Activated CD4-positive, alpha-beta T cell treated with anti-CD3 and anti-CD28 coated beads, Interleukin-2, amount 10 ng/mL, durations not matched to agents 7 days and 5 days (primary cell): ENCODE results near the gene ADCY5. TPM values are rescaled to one million over a fixed set of nuclear protein-coding genes. Genes with fewer than 3 reads are reported as not detected.
"Not testable (repeated sequence)": the region's sequence is repeated elsewhere in the genome, so short reads cannot be mapped to it uniquely, and the experiment has no call there.

Experiments
- CTCF ChIA-PET: fragments of 350-600 bp; sonication (Branson Sonifier 250); formaldehyde crosslinking; loops from one replicate; lab custom pipeline; 2021; ENCODE audit warnings: antibody characterized with exemption; lab: Charles Lee
- POLR2A ChIA-PET: fragments of 350-600 bp; sonication (Branson Sonifier 250); formaldehyde crosslinking; loops from one replicate; lab custom pipeline; 2021; ENCODE audit warnings: antibody characterized with exemption; lab: Charles Lee
- DNase-seq: peaks from one replicate; pipeline ENCODE4 v3.0.0-alpha.2; 2020
- H3K27ac Mint-ChIP-seq: one replicate; pipeline ENCODE4 v1.8.0; 2021; ENCODE audit warnings: mild to moderate bottlenecking, moderate library complexity, mixed read lengths
- H3K27me3 Mint-ChIP-seq: one replicate; pipeline ENCODE4 v1.8.0; 2021; ENCODE audit warnings: mixed read lengths
- H3K36me3 Mint-ChIP-seq: one replicate; pipeline ENCODE4 v1.8.0; 2021; ENCODE audit warnings: low read depth, mixed read lengths
- H3K4me1 Mint-ChIP-seq: one replicate; pipeline ENCODE4 v1.8.0; 2021; ENCODE audit warnings: mixed read lengths
- H3K4me3 Mint-ChIP-seq: one replicate; pipeline ENCODE4 v1.8.0; 2021; ENCODE audit warnings: mild to moderate bottlenecking, moderate library complexity, mixed read lengths
- H3K9me3 Mint-ChIP-seq: one replicate; pipeline ENCODE4 v1.8.0; 2021; ENCODE audit warnings: mixed read lengths
- total RNA-seq, 2 experiments: library from RNA; stranded (reverse); gene quantifications; one replicate each; pipeline ENCODE4 v1.2.3, GENCODE V29; 2021

Gene ADCY5
- not detected for total RNA-seq

DNA sequence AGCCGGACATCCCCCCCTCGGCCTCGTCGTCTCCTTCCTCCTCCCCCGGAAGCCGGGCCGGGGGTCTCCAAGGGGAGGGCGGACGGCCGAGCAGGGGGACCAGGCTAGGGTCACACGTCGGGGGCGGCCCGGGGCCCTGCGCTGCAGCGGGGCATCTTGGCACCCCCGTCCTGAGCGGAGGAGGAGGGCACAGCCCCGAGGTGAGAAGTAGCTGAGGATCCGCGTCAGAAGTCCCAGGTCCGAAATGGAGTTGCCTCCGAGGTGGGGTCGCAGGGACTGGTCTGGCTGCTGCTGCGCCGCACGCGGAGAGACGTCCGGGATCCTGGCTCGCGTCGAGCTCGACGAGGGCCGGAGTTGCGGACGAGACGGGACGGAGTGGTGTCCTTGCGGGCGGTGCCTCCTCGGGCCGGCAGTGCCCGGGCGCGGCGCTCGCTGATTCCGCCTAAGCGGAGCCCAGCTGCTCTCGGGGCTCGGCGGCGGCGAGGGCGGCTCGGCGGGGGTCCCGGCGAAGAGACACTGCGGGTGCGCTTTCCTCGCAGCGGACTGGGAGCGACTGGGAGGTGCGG lies at the start of gene ADCY5:
TSS of gene ADCY5 (minus strand) at position 555 of the 566 bp plus-strand sequence. CDS start at position 10, 545 bp downstream.
- H3K4me1 Mint-ChIP-seq = peaks cover 7% of the 10 kb centered on the region
- H3K27me3 Mint-ChIP-seq = peaks cover 60% of the 10 kb centered on the region
- ChIA-PET CTCF (interaction anchor here (1.2 kb wide), 1 partner anchor 50 kb away, joined by 3 read pairs; no protein-coding TSS in a partner anchor), POLR2A (no interaction called here)
- H3K9me3 Mint-ChIP-seq = no peaks in the 10 kb centered on the region
- no peaks in the 10 kb centered on the region for H3K36me3 Mint-ChIP-seq
- no peak within 1 kb of the TSS for H3K27ac Mint-ChIP-seq
- no peak for DNase-seq
- H3K4me3 Mint-ChIP-seq = no peak within 1 kb of the TSS

DNA sequence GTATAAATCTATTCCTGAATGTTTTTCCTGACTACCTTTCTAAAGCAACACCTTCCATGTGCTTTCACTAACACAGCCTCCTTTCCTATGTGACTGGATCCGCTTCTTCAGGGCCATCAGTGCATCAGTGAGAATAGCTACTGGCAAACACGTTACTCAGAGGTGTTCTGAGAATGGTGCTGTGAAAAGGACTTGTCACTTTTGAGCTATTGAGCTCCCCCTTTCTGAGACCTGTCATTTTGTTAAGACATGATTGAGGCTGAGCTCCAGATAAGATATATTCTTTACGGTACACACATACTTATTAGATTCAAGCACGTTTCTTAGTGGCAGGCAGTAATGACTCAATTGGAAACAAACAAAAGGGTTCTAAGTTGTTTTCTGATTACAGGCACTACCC lies 45.0 kb upstream of the ADCY5 start:
- no peak for DNase-seq
- CTCF ChIA-PET = interaction anchor here (0.6 kb wide), 1 partner anchor 711 kb away, joined by 5 read pairs; no protein-coding TSS in a partner anchor
- H3K4me3 Mint-ChIP-seq = no peak overlapping the region
- H3K27me3 Mint-ChIP-seq = no peaks in the 10 kb centered on the region
- POLR2A ChIA-PET = no interaction called here
- H3K9me3 Mint-ChIP-seq = no peaks in the 10 kb centered on the region
- no peaks in the 10 kb centered on the region for H3K4me1 Mint-ChIP-seq
- H3K36me3 Mint-ChIP-seq = no peaks in the 10 kb centered on the region
- no peak overlapping the region for H3K27ac Mint-ChIP-seq

DNA sequence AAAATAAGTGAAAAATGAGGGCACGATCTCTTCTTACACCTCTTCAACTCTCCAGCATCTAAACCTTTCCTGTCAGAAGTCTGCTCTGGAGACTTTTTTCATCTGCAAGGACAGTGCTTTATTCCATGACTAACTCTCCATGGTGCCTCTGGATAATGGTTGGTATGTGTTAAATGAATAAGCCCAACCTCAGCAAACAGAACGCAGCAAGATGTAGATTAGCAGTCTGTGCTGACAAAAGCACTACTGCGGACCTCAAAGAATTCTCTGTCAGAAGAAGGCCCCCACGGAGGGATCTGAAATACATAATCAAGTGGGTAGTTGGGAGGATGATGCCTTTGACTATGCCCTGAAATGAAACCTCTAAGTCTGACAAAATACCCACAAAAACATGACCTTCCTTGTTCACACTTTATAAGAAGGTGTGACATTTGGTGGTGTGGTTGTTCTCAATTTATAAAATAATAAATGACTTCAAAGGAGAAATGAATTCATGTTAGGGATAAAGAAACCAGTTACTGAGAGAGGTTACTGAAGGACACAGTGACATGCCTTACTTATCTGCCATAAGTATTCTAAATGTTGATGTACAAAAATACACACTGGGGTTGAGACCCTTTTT lies 43.2 kb upstream of the ADCY5 start:
- Mint-ChIP-seq H3K27ac (no peak overlapping the region), H3K9me3 (no peaks in the 10 kb centered on the region), H3K4me1 (no peaks in the 10 kb centered on the region), H3K4me3 (no peak overlapping the region), H3K27me3 (no peaks in the 10 kb centered on the region), H3K36me3 (no peaks in the 10 kb centered on the region)
- ChIA-PET CTCF (no interaction called here), POLR2A (no interaction called here)
- no peak for DNase-seq

DNA sequence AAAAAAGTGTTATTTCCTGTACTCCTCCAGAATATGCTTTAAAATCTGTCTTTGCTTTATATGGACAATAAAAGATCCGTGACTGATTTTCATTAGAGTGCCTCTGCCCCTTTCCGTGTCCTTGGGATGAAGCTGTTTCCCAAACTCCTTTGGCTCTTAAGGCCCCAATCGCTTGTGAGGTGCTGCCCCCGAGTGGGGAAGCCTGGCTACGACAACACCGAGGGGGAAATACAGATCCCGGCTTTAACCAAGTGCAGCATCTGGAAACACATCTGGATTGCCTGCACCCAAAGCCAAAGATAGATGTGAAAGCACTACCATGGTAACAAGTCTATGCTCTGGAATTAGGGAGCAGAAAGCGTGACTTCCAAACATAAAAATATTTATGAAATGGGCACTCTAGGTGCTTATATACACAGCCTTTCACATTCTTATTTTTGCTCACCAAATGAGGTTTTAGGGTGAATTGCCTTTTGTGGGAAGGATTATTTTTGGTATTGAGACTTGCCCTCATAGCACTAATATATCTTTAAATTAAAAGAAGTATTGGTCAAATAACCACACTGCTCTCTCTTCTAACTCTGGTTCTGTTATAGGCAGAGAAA lies 40.6 kb upstream of the ADCY5 start:
- peaks cover 4% of the 10 kb centered on the region for H3K27me3 Mint-ChIP-seq
- no peaks in the 10 kb centered on the region for H3K36me3 Mint-ChIP-seq
- peak; percentile 40 for DNase-seq
- H3K9me3 Mint-ChIP-seq = no peaks in the 10 kb centered on the region
- CTCF ChIA-PET = interaction anchor here (1.6 kb wide), 1 partner anchor 14 kb away, joined by 3 read pairs; no protein-coding TSS in a partner anchor
- no peak overlapping the region for H3K4me3 Mint-ChIP-seq
- POLR2A ChIA-PET = no interaction called here
- H3K27ac Mint-ChIP-seq = no peak overlapping the region
- no peaks in the 10 kb centered on the region for H3K4me1 Mint-ChIP-seq

DNA sequence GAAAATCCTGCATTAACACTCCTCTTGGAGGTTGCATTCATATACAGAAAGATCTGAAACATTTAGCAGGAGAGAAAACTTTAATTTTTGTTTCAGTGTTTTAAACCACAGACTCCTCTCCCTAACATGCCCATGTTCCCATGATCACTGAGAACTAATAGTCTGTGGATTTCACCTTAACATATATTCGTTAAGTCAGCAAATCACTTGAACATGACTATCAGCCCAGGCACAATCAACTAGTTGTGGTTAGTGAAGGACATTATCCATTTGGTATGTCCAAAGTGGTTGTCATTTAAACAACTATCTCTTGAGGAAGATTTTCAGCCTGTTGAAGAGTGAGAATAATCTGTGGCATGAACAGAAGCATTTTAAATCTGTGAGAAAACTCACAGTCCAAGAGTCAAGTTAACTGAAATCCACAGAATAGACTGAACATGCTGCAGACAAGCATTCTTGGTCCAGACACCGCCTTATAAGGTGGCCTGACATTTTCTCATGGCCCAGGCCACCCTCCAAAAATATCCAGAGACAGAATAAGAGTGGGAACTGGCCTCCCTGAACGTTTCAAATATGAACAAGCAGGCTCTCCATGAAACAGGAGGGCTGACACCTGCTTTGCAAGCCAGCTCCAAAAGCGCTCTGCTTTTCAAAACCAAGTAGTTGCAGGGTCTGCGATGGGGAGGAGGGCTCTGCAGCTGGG lies 39.9 kb upstream of the ADCY5 start:
- Mint-ChIP-seq H3K9me3 (no peaks in the 10 kb centered on the region), H3K27me3 (peaks cover 4% of the 10 kb centered on the region), H3K36me3 (no peaks in the 10 kb centered on the region), H3K27ac (no peak overlapping the region), H3K4me3 (no peak overlapping the region), H3K4me1 (no peaks in the 10 kb centered on the region)
- CTCF ChIA-PET = interaction anchor here (1.1 to 1.6 kb wide), 2 partner anchors 15 to 41 kb away, joined by 3 read pairs; no protein-coding TSS in a partner anchor
- POLR2A ChIA-PET = no interaction called here
- no peak for DNase-seq

DNA sequence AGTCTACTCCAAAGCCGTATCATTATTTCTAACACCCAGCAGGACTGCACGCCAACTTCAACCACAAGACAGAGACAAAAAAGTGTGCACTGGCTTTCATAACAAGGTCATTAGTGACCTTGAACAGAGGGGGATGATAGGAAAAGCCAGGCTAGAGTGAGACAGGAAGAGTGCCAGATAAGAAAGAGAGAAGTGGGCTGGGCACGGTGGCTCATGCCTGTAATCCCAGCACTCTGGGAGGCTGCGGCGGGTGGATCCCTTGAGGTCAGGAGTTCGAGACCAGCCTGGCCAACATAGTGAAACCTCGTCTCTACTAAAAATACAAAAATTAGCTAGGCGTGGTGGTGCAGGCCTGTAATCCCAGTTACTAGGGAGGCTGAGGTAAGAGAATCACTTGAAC lies 38.2 kb upstream of the ADCY5 start:
- H3K9me3 Mint-ChIP-seq, H3K4me3 Mint-ChIP-seq, H3K27ac Mint-ChIP-seq, POLR2A ChIA-PET, H3K4me1 Mint-ChIP-seq, H3K27me3 Mint-ChIP-seq, DNase-seq, H3K36me3 Mint-ChIP-seq: not testable (repeated sequence)
- CTCF ChIA-PET = interaction anchor here (0.9 kb wide), 1 partner anchor 285 kb away, joined by 3 read pairs; no protein-coding TSS in a partner anchor

DNA sequence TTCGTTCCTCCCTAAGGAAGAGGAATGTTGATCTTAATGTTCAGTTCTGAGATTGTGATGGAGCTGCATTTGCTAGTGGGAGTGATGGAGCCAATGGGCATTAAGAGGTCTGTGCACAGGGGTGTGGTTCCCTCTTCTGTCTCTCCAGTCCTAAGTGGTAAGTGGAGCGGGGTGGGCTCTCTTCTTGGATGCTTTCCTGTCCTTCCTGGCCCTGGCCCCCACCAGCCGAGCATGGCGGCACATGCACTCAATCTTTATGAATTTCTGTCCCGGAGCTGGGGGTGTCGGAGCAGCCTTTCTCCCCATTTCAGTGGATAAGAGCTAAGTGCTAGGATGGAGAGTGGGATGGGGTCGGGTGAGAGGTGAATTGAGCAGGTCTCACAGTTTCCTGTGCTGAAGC lies 37.6 kb upstream of the ADCY5 start:
- Mint-ChIP-seq H3K9me3 (no peaks in the 10 kb centered on the region), H3K27me3 (peaks cover 4% of the 10 kb centered on the region), H3K4me1 (no peaks in the 10 kb centered on the region), H3K4me3 (no peak overlapping the region), H3K36me3 (no peaks in the 10 kb centered on the region), H3K27ac (no peak overlapping the region)
- POLR2A ChIA-PET = no interaction called here
- CTCF ChIA-PET = interaction anchor here (0.9 kb wide), 1 partner anchor 284 kb away, joined by 3 read pairs; no protein-coding TSS in a partner anchor
- DNase-seq = no peak

DNA sequence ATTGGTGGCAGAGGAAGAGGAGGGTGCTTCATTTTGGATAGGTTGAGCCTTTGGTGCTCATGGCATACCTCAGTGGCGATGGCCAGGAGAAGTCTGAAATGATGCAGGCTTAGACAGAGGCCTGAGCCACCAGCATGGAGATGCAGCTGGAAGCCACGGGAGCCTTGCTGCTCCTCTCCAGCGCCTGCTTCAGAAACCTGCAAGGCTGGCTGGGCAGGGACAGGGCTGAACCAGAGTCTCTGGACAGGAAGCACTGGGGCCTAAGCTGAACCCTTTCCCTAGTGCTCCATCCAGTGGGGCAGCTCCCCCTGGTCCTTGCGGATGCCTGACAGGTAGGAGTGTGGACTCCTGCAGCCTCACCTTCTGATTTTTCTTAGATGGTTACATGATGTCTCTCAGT lies 36.7 kb upstream of the ADCY5 start:
- Mint-ChIP-seq H3K27ac (no peak overlapping the region), H3K27me3 (peaks cover 4% of the 10 kb centered on the region), H3K36me3 (no peaks in the 10 kb centered on the region), H3K4me1 (no peaks in the 10 kb centered on the region), H3K4me3 (no peak overlapping the region), H3K9me3 (no peaks in the 10 kb centered on the region)
- POLR2A ChIA-PET = no interaction called here
- DNase-seq = no peak
- CTCF ChIA-PET = no interaction called here

DNA sequence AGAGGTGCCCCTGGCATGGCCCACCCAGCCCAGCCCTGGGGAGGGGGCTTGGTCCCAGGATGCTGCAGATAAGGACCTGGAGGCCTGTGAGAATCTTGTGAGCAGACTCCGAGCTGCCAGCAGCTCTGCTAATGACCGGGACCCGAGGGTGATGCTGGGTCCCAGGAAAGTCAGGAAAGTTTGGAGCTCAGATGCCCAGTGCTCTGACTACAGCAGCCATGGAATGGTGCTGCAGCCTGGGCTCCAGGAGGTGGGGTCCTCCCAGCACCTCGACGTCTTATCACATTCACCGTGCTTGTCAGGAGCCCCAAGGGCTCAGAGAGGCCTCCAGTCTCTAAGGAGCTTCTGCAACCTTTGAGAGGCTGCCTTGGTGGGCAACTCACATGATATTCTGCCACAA lies 34.3 kb upstream of the ADCY5 start:
- ChIA-PET POLR2A (no interaction called here), CTCF (interaction anchor here (0.6 to 2.1 kb wide), 3 partner anchors 8 to 49 kb away, joined by 3 to 7 read pairs (median 3); no protein-coding TSS in a partner anchor)
- H3K9me3 Mint-ChIP-seq = no peaks in the 10 kb centered on the region
- no peak overlapping the region for H3K27ac Mint-ChIP-seq
- no peak overlapping the region for H3K4me3 Mint-ChIP-seq
- no peak for DNase-seq
- H3K4me1 Mint-ChIP-seq = no peaks in the 10 kb centered on the region
- H3K36me3 Mint-ChIP-seq = no peaks in the 10 kb centered on the region
- H3K27me3 Mint-ChIP-seq = peaks cover 4% of the 10 kb centered on the region

DNA sequence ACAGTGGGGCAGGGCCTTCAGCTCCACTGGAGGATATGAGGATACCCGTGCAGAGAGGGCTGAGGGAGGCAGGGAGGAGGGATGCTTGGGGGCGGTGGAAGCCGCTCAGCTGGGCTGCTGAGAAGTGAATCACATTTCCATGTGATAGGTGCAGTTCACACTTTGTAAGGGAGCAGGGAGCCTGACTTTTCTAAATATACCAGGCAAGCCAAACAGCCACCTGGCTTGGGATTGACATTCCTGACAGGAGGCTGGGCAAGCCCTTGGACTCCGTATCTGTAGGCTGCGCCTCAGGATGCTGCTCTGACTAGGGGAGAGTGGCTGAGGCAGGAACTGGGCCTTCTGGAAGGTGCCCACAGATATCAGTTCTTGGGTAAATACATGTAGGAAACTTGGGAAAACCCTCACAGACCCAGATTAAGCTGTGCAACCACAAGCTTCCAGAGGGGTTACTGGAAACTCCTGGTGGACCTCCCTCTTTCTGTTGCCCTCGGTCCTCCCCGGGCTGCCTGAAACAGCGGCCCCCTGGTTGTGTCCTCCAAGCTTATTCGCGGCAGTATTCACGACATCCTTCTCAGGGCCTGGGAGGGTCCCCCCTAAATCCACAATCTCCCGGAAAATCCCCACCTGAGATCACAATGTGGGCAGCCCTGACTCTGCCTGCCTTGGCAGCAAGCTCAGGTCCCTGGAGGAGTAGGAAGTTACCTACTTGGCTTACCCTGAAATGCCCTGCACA lies 33.0 kb upstream of the ADCY5 start:
- Mint-ChIP-seq H3K4me3 (no peak overlapping the region), H3K36me3 (no peaks in the 10 kb centered on the region), H3K9me3 (no peaks in the 10 kb centered on the region), H3K27ac (no peak overlapping the region), H3K27me3 (peaks cover 6% of the 10 kb centered on the region), H3K4me1 (no peaks in the 10 kb centered on the region)
- CTCF ChIA-PET = interaction anchor here (0.6 to 2.1 kb wide), 2 partner anchors 35 to 445 kb away, joined by 3 to 7 read pairs; no protein-coding TSS in a partner anchor
- DNase-seq = no peak
- POLR2A ChIA-PET = no interaction called here

DNA sequence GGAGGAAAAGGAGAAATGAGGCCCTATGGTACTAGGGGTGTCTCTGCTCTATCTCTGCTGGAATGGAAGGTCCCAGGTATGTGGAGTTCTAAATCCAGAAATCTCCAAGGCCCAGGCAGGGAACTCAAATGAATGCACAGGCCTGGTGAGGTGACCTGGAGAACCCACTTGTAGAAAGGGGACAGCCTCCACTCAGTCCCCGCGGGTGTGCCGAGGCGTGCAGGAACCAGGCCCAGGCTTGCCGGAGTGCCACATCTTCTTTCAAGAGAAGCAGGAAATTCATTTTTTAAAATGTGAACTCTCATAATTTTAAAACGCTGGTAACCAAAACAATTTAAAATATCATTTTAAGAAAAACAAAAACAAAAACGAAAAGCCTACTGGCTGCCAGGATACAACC lies 32.2 kb upstream of the ADCY5 start:
- no peaks in the 10 kb centered on the region for H3K9me3 Mint-ChIP-seq
- no peak overlapping the region for H3K27ac Mint-ChIP-seq
- DNase-seq = no peak
- H3K4me1 Mint-ChIP-seq = no peaks in the 10 kb centered on the region
- ChIA-PET CTCF (interaction anchor here (2.1 kb wide), 1 partner anchor 34 kb away, joined by 7 read pairs; no protein-coding TSS in a partner anchor), POLR2A (no interaction called here)
- no peaks in the 10 kb centered on the region for H3K36me3 Mint-ChIP-seq
- H3K27me3 Mint-ChIP-seq = peaks cover 6% of the 10 kb centered on the region
- H3K4me3 Mint-ChIP-seq = no peak overlapping the region

DNA sequence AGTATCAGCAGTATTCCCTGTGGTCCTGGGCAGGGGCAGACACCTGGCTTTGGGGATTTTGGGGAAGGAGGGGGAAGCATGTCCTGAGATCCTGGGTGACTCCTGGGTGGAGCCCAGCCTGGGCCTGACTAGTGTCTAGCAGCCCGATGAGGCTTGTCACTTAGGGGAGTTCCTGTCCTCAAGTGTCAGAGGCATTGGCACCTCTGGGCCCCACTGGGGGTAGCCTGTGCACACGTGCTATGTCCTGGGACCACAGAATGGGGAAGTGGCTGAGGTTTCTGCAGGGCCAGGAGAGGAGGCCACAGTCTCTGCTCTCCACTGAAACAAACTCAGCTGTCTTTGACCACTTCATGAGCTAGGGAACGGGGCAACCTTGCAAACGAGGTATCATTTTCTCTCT lies 31.5 kb upstream of the ADCY5 start:
- Mint-ChIP-seq H3K9me3 (no peaks in the 10 kb centered on the region), H3K4me1 (no peaks in the 10 kb centered on the region), H3K4me3 (no peak overlapping the region), H3K27me3 (peaks cover 6% of the 10 kb centered on the region), H3K27ac (no peak overlapping the region), H3K36me3 (no peaks in the 10 kb centered on the region)
- DNase-seq = no peak
- POLR2A ChIA-PET = no interaction called here
- CTCF ChIA-PET = no interaction called here
